ENCODE measurements around the gene TNFRSF9.

Gene TNFRSF9

DNA sequence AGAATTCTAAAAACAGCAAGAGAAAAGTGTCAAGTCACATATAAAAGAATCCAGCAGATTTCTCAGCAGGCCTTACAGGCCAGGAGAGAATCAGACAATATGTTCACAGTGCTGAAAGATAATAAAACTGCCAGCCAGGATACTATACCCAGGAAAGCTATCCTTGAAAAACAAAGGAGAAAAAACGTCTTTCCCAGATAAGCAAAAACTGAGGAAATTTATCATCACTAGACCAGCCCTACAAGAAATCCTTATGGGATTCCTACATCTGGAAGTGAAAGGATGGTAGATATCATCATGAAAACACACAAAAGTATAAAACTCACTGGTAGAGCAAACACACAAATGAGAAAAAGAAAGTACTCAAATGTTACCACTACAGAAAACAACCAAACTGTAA is 62.6 kb downstream of the TNFRSF9 start:
- H2BK12ac ChIP-seq (ENCODE audit: low read length) = no peak overlapping the region
- no peaks in the 10 kb centered on the region for H3K36me3 ChIP-seq (replicated peaks in 1 of 2; ENCODE audit: control insufficient read depth in 2 of 2, insufficient read depth in 2 of 2, low read length in 2 of 2)
- H2BK15ac ChIP-seq (ENCODE audit: low read length) = no peak overlapping the region
- no peak overlapping the region for H3K14ac ChIP-seq (ENCODE audit: low read length)
- H4K91ac ChIP-seq (ENCODE audit: low read depth, low read length, poor library complexity) = no peak overlapping the region
- H3K9me3 ChIP-seq (replicated peaks in 1 of 2; ENCODE audit: control insufficient read depth in 2 of 2, insufficient read depth in 1 of 2, low read depth in 1 of 2, low read length in 2 of 2) = peaks cover 0 to 7% of the 10 kb centered on the region in 2 donors
- WGBS, 2 donors (ENCODE audit: extremely low coverage in 2 of 2, insufficient read length in 2 of 2, insufficient replicate concordance in 1 of 2) = no CpG with 5 or more reads among the region's 1 CpG
- no peak overlapping the region for H3K23ac ChIP-seq (ENCODE audit: low read depth, low read length, poor library complexity)
- H3K18ac ChIP-seq (ENCODE audit: low read length) = no peak overlapping the region
- H3K4me2 ChIP-seq (ENCODE audit: insufficient read depth, low read length, poor library complexity, severe bottlenecking) = no peak overlapping the region
- no peak overlapping the region for H3K4ac ChIP-seq (ENCODE audit: low read length)
- H3K79me1 ChIP-seq (ENCODE audit: low read depth, low read length) = no peaks in the 10 kb centered on the region
- H2AK5ac ChIP-seq (ENCODE audit: low read depth, low read length) = no peak overlapping the region
- H3K27me3 ChIP-seq (ENCODE audit: control insufficient read depth in 3 of 3, insufficient read depth in 3 of 3, low read depth in 1 of 3, low read length in 3 of 3) = no peaks in the 10 kb centered on the region
- H2BK5ac ChIP-seq (ENCODE audit: low read length) = no peak overlapping the region
- H3K4me1 ChIP-seq (ENCODE audit: control insufficient read depth in 2 of 2, insufficient read depth in 1 of 2, low read depth in 1 of 2, low read length in 2 of 2) = no peaks in the 10 kb centered on the region
- no peak overlapping the region for H3K9ac ChIP-seq (ENCODE audit: low read depth, low read length, poor library complexity)
- H3K27ac ChIP-seq (replicated peaks; ENCODE audit: low read length) = no peak overlapping the region
- H2AFZ ChIP-seq (ENCODE audit: low read length) = no peak overlapping the region
- H2BK120ac ChIP-seq (ENCODE audit: low read depth, low read length) = no peak overlapping the region
- no peak overlapping the region for H4K8ac ChIP-seq (ENCODE audit: low read depth, low read length)
- no peak for DNase-seq (ENCODE audit: low spot score)
- no peak overlapping the region for H3K4me3 ChIP-seq (ENCODE audit: low read length in 2 of 2)

DNA sequence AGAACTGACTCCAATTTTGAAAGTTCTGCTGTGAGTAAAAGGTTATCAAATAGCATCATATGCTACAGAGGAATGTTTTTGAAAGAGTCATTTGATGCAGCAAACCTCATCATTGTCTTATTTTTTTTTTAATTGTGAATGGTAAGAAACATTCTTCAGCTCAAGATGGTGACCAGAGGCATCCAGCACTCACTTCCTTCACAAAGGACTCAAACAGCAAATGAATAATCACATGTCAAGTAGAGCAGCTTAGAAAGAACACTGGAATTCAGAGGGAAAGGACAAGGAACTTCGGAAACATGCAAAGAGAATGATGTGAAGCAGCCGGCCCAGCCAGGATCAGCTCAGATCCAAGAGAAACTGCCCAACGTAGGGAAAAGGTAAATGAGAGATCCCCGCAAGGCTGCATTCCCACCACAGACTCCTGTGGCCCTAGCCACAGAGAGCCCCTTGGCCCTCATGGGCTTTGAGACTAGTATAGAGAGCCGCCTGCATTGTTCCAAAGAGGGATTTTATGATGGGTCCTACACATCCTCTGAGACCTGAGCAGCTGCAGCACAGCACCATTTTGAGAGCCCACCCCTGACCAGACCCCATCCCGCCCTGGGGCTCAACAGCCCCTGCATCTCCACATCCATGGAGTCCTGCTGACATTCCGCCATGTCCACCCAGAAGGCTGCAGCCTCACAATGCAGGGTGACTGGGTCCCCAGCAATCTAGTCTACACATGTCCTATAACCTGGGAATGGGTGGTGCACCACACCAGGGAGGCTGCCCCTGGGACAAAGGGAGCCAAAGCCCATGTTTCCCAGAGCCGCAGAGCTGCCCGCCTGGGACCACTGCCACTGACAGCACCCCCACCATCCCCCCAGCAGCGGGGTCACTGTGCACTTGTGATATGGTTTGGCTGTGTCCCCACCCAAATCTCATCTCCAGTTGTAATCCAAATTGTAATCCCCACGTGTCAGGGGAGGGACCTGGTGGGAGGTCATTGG is 66.5 kb downstream of the TNFRSF9 start:
- H3K27me3 ChIP-seq (ENCODE audit: control insufficient read depth in 3 of 3, insufficient read depth in 3 of 3, low read depth in 1 of 3, low read length in 3 of 3) = peaks cover 0 to 3% (median 0%) of the 10 kb centered on the region in 3 experiments
- H3K9ac ChIP-seq (ENCODE audit: low read depth, low read length, poor library complexity) = no peak overlapping the region
- H3K27ac ChIP-seq (replicated peaks; ENCODE audit: low read length) = no peak overlapping the region
- no CpG with 5 or more reads among the region's 11 CpGs for WGBS, 2 donors (ENCODE audit: extremely low coverage in 2 of 2, insufficient read length in 2 of 2, insufficient replicate concordance in 1 of 2)
- H3K9me3 ChIP-seq (replicated peaks in 1 of 2; ENCODE audit: control insufficient read depth in 2 of 2, insufficient read depth in 1 of 2, low read depth in 1 of 2, low read length in 2 of 2) = peaks cover 0 to 7% of the 10 kb centered on the region in 2 donors
- H3K14ac ChIP-seq (ENCODE audit: low read length) = no peak overlapping the region
- H4K91ac ChIP-seq (ENCODE audit: low read depth, low read length, poor library complexity) = no peak overlapping the region
- no peak overlapping the region for H2AFZ ChIP-seq (ENCODE audit: low read length)
- no peaks in the 10 kb centered on the region for H3K79me1 ChIP-seq (ENCODE audit: low read depth, low read length)
- H2BK120ac ChIP-seq (ENCODE audit: low read depth, low read length) = no peak overlapping the region
- H3K4me3 ChIP-seq (ENCODE audit: low read length in 2 of 2) = peak overlapping the region in 1 of 2 donors; percentile 51
- no peak overlapping the region for H2BK15ac ChIP-seq (ENCODE audit: low read length)
- H3K18ac ChIP-seq (ENCODE audit: low read length) = peak overlapping the region; percentile 48
- peak overlapping the region; percentile 65 for H3K23ac ChIP-seq (ENCODE audit: low read depth, low read length, poor library complexity)
- H3K36me3 ChIP-seq (replicated peaks in 1 of 2; ENCODE audit: control insufficient read depth in 2 of 2, insufficient read depth in 2 of 2, low read length in 2 of 2) = no peaks in the 10 kb centered on the region
- H2BK5ac ChIP-seq (ENCODE audit: low read length) = no peak overlapping the region
- no peak overlapping the region for H2BK12ac ChIP-seq (ENCODE audit: low read length)
- H3K4ac ChIP-seq (ENCODE audit: low read length) = no peak overlapping the region
- H3K4me2 ChIP-seq (ENCODE audit: insufficient read depth, low read length, poor library complexity, severe bottlenecking) = no peak overlapping the region
- H2AK5ac ChIP-seq (ENCODE audit: low read depth, low read length) = peak overlapping the region; percentile 63
- no peak for DNase-seq (ENCODE audit: low spot score)
- no peak overlapping the region for H4K8ac ChIP-seq (ENCODE audit: low read depth, low read length)
- no peaks in the 10 kb centered on the region for H3K4me1 ChIP-seq (ENCODE audit: control insufficient read depth in 2 of 2, insufficient read depth in 1 of 2, low read depth in 1 of 2, low read length in 2 of 2)

DNA sequence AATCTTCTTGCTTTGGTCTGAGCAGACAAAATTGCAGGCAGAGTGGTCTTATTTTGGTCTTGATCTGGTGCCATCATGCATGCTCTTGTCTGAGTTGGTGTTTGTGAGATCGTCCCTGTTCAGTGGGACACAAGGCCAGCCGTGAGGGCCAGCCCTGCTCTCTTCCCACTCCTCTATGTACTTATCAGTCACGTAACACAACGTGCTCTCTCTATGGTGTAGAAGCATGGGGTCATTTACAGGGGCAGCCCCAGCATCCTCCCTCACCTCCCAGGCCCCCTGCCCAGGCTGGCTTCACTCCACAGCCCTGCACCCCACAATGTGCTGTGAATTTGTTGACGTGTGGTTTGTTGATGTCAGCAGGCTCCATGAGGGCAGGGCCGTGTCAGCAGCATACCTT is 69.5 kb downstream of the TNFRSF9 start:
- Histone ChIP-seq H4K8ac (ENCODE audit: low read depth, low read length) (no peak overlapping the region), H3K23ac (ENCODE audit: low read depth, low read length, poor library complexity) (no peak overlapping the region), H3K9ac (ENCODE audit: low read depth, low read length, poor library complexity) (no peak overlapping the region), H3K14ac (ENCODE audit: low read length) (no peak overlapping the region), H3K4me1 (ENCODE audit: control insufficient read depth in 2 of 2, insufficient read depth in 1 of 2, low read depth in 1 of 2, low read length in 2 of 2) (no peaks in the 10 kb centered on the region), H4K91ac (ENCODE audit: low read depth, low read length, poor library complexity) (no peak overlapping the region), H3K36me3 (replicated peaks in 1 of 2; ENCODE audit: control insufficient read depth in 2 of 2, insufficient read depth in 2 of 2, low read length in 2 of 2) (no peaks in the 10 kb centered on the region), H3K4ac (ENCODE audit: low read length) (no peak overlapping the region), H2BK120ac (ENCODE audit: low read depth, low read length) (no peak overlapping the region), H2BK5ac (ENCODE audit: low read length) (no peak overlapping the region), H3K9me3 (replicated peaks in 1 of 2; ENCODE audit: control insufficient read depth in 2 of 2, insufficient read depth in 1 of 2, low read depth in 1 of 2, low read length in 2 of 2) (peaks cover 0 to 7% of the 10 kb centered on the region in 2 donors), H2AK5ac (ENCODE audit: low read depth, low read length) (no peak overlapping the region), H2AFZ (ENCODE audit: low read length) (no peak overlapping the region), H2BK15ac (ENCODE audit: low read length) (no peak overlapping the region), H3K27me3 (ENCODE audit: control insufficient read depth in 3 of 3, insufficient read depth in 3 of 3, low read depth in 1 of 3, low read length in 3 of 3) (peaks cover 0 to 3% (median 0%) of the 10 kb centered on the region in 3 experiments), H3K18ac (ENCODE audit: low read length) (no peak overlapping the region), H2BK12ac (ENCODE audit: low read length) (no peak overlapping the region), H3K79me1 (ENCODE audit: low read depth, low read length) (no peaks in the 10 kb centered on the region), H3K4me3 (ENCODE audit: low read length in 2 of 2) (no peak overlapping the region), H3K4me2 (ENCODE audit: insufficient read depth, low read length, poor library complexity, severe bottlenecking) (no peak overlapping the region), H3K27ac (replicated peaks; ENCODE audit: low read length) (no peak overlapping the region)
- no CpG with 5 or more reads among the region's 6 CpGs for WGBS, 2 donors (ENCODE audit: extremely low coverage in 2 of 2, insufficient read length in 2 of 2, insufficient replicate concordance in 1 of 2)
- DNase-seq (ENCODE audit: low spot score) = no peak

DNA sequence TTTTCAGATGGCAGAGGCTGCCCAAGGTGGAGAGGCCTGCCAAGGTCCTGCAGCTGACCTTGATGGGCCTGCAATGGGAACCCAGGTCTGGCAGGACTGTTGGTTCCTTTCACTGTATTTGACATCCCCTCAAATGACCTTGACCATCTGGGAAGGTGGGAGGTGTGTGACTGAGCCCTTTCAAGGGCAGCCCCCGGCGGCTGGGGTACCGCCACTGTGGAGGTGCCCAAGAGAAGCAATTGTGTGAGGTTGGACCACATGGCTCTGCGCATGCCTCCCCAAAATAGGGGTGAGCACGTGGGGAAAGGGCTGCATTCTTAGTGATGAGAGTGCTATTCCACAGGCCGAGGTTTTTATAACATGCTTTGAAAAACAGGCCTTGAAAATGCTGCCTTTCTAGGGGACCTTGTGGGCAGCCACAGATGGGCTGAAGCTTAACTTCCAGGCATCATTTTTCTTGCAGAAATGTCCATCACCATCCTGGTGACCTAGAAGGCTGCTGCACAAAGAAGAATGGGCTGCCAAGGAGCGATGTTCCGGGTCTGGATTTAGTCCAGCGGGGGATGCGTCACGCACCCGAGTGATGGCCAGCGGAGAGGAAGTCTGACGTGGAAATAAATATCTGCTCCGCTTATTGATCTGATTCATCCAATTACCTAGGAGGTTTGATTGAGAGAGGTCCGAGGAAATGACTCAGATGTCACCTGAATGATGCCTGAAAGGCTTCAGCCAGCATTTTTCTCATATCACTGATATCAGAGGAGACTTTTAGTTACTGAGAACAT is 71.3 kb downstream of the TNFRSF9 start:
- Histone ChIP-seq H3K9ac (ENCODE audit: low read depth, low read length, poor library complexity) (no peak overlapping the region), H2BK120ac (ENCODE audit: low read depth, low read length) (no peak overlapping the region), H2BK15ac (ENCODE audit: low read length) (no peak overlapping the region), H3K23ac (ENCODE audit: low read depth, low read length, poor library complexity) (no peak overlapping the region), H4K91ac (ENCODE audit: low read depth, low read length, poor library complexity) (no peak overlapping the region), H2AK5ac (ENCODE audit: low read depth, low read length) (peak overlapping the region; percentile 58), H3K27me3 (ENCODE audit: control insufficient read depth in 3 of 3, insufficient read depth in 3 of 3, low read depth in 1 of 3, low read length in 3 of 3) (peaks cover 0 to 3% (median 0%) of the 10 kb centered on the region in 3 experiments), H3K18ac (ENCODE audit: low read length) (no peak overlapping the region), H3K36me3 (replicated peaks in 1 of 2; ENCODE audit: control insufficient read depth in 2 of 2, insufficient read depth in 2 of 2, low read length in 2 of 2) (no peaks in the 10 kb centered on the region), H3K4me3 (ENCODE audit: low read length in 2 of 2) (no peak overlapping the region), H3K9me3 (replicated peaks in 1 of 2; ENCODE audit: control insufficient read depth in 2 of 2, insufficient read depth in 1 of 2, low read depth in 1 of 2, low read length in 2 of 2) (no peaks in the 10 kb centered on the region), H3K4me2 (ENCODE audit: insufficient read depth, low read length, poor library complexity, severe bottlenecking) (no peak overlapping the region), H2BK5ac (ENCODE audit: low read length) (no peak overlapping the region), H3K4me1 (ENCODE audit: control insufficient read depth in 2 of 2, insufficient read depth in 1 of 2, low read depth in 1 of 2, low read length in 2 of 2) (no peaks in the 10 kb centered on the region), H3K4ac (ENCODE audit: low read length) (no peak overlapping the region), H3K27ac (replicated peaks; ENCODE audit: low read length) (no peak overlapping the region), H2AFZ (ENCODE audit: low read length) (no peak overlapping the region), H2BK12ac (ENCODE audit: low read length) (no peak overlapping the region), H3K79me1 (ENCODE audit: low read depth, low read length) (no peaks in the 10 kb centered on the region), H4K8ac (ENCODE audit: low read depth, low read length) (no peak overlapping the region), H3K14ac (ENCODE audit: low read length) (no peak overlapping the region)
- no CpG with 5 or more reads among the region's 16 CpGs for WGBS, 2 donors (ENCODE audit: extremely low coverage in 2 of 2, insufficient read length in 2 of 2, insufficient replicate concordance in 1 of 2)
- no peak for DNase-seq (ENCODE audit: low spot score)
